Mesendoderm (in vitro differentiated cells): ENCODE results near the gene CFAP57.

Source experiments
- DNase-seq: peaks from one replicate; pipeline ENCODE4 v3.0.0; 2013
- H2AK5ac ChIP-seq: 2 replicates; pipeline ENCODE4 v1.6.1; 2013; ENCODE audit warnings: low read length, inconsistent platforms
- H2BK120ac ChIP-seq: 2 replicates; pipeline ENCODE4 v1.6.1; 2013; ENCODE audit warnings: low read depth, mild to moderate bottlenecking, low read length, moderate library complexity, mixed read lengths
- H2BK15ac ChIP-seq: replicated peaks from 2 replicates; pipeline ENCODE4 v1.6.1; 2013; ENCODE audit warnings: low read depth, mild to moderate bottlenecking, moderate library complexity
- H2BK5ac ChIP-seq: 2 replicates; pipeline ENCODE4 v1.6.1; 2013; ENCODE audit warnings: low read length, inconsistent platforms
- H3K18ac ChIP-seq: 2 replicates; pipeline ENCODE4 v1.6.1; 2013; ENCODE audit warnings: mild to moderate bottlenecking, low read length, mixed read lengths
- H3K23ac ChIP-seq: one replicate; pipeline ENCODE4 v1.6.1; 2013; ENCODE audit warnings: low read length
- H3K27ac ChIP-seq: 2 replicates; pipeline ENCODE4 v1.5.1; 2013; ENCODE audit warnings: low read depth, mild to moderate bottlenecking, inconsistent platforms, low read length, moderate library complexity
- H3K27me3 ChIP-seq: 2 replicates; pipeline ENCODE4 v1.6.1; 2013; ENCODE audit warnings: low read length, control low read depth, mild to moderate bottlenecking, inconsistent platforms; ENCODE audit not compliant: insufficient read depth, poor library complexity
- H3K36me3 ChIP-seq: 2 replicates; pipeline ENCODE4 v1.6.1; 2013; ENCODE audit warnings: low read length, inconsistent platforms; ENCODE audit not compliant: control insufficient read depth, insufficient read depth
- H3K4ac ChIP-seq: one replicate; pipeline ENCODE4 v1.6.1; 2013; ENCODE audit warnings: low read depth, mild to moderate bottlenecking, low read length, moderate library complexity
- H3K4me1 ChIP-seq: 2 replicates; pipeline ENCODE4 v1.6.1; 2013; ENCODE audit warnings: low read depth, low read length, inconsistent platforms; ENCODE audit not compliant: control insufficient read depth
- H3K4me2 ChIP-seq: 2 replicates; pipeline ENCODE4 v1.6.1; 2013; ENCODE audit warnings: low read length
- H3K4me3 ChIP-seq: 2 replicates; pipeline ENCODE4 v1.5.1; 2013; ENCODE audit warnings: mild to moderate bottlenecking, low read length
- H3K56ac ChIP-seq: one replicate; pipeline ENCODE4 v1.6.1; 2013; ENCODE audit warnings: low read length
- H3K79me1 ChIP-seq: 2 replicates; pipeline ENCODE4 v1.6.1; 2013; ENCODE audit warnings: low read length, inconsistent platforms
- H3K79me2 ChIP-seq: 2 replicates; pipeline ENCODE4 v1.6.1; 2013; ENCODE audit warnings: mild to moderate bottlenecking, low read length; ENCODE audit not compliant: control insufficient read depth, insufficient read depth
- H3K9ac ChIP-seq: 2 replicates; pipeline ENCODE4 v1.6.1; 2013; ENCODE audit warnings: low read length, inconsistent platforms
- H4K5ac ChIP-seq: one replicate; pipeline ENCODE4 v1.6.1; 2013; ENCODE audit warnings: low read length
- H4K8ac ChIP-seq: one replicate; pipeline ENCODE4 v1.6.1; 2013; ENCODE audit warnings: low read depth, mild to moderate bottlenecking, control low read depth, low read length, moderate library complexity
- WGBS: extraction: QIAGEN DNeasy Blood & Tissue Kit; methylation state at CpG from one replicate; pipeline ENCODE4 v1.1.7; 2013; ENCODE audit warnings: low lambda C conversion rate, missing lambda C conversion rate; ENCODE audit not compliant: insufficient coverage; ENCODE audit errors: extremely low coverage; 5-methylcytosine and 5-hydroxymethylcytosine counted together

The CFAP57 gene

GRCh38 chr1:43246466-43247213 lies 74.5 kb downstream of the CFAP57 start:
- H3K79me2 ChIP-seq = no peaks in the 10 kb centered on the region
- no peak overlapping the region for H2BK120ac ChIP-seq
- H3K56ac ChIP-seq = no peak overlapping the region
- H4K5ac ChIP-seq = no peak overlapping the region
- no peak for DNase-seq
- WGBS = no CpG with 5 or more reads among the region's 4 CpGs
- no peak overlapping the region for H3K4me3 ChIP-seq
- H3K18ac ChIP-seq = no peak overlapping the region
- H3K4me2 ChIP-seq = no peak overlapping the region
- no peak overlapping the region for H2AK5ac ChIP-seq
- no peaks in the 10 kb centered on the region for H3K4me1 ChIP-seq
- H3K79me1 ChIP-seq = no peaks in the 10 kb centered on the region
- H3K9ac ChIP-seq = no peak overlapping the region
- H3K23ac ChIP-seq = no peak overlapping the region
- H3K36me3 ChIP-seq = no peaks in the 10 kb centered on the region
- no peak overlapping the region for H2BK15ac ChIP-seq
- no peak overlapping the region for H2BK5ac ChIP-seq
- no peaks in the 10 kb centered on the region for H3K27me3 ChIP-seq
- H3K27ac ChIP-seq = no peak overlapping the region
- no peak overlapping the region for H3K4ac ChIP-seq
- no peak overlapping the region for H4K8ac ChIP-seq

- H2BK5ac ChIP-seq = no peak overlapping the region
- no peak overlapping the region for H3K9ac ChIP-seq
- no peak overlapping the region for H2BK120ac ChIP-seq
- WGBS = no CpG with 5 or more reads among the region's 6 CpGs
- no peak overlapping the region for H3K4me2 ChIP-seq
- H3K79me2 ChIP-seq = no peaks in the 10 kb centered on the region
- H3K27me3 ChIP-seq = no peaks in the 10 kb centered on the region
- no peak overlapping the region for H4K8ac ChIP-seq
- no peak overlapping the region for H3K18ac ChIP-seq
- H3K4ac ChIP-seq = no peak overlapping the region
- no peak overlapping the region for H2BK15ac ChIP-seq
- H3K23ac ChIP-seq = no peak overlapping the region
- no peak overlapping the region for H3K56ac ChIP-seq
- H4K5ac ChIP-seq = no peak overlapping the region
- no peak overlapping the region for H3K4me3 ChIP-seq
- H3K79me1 ChIP-seq = no peaks in the 10 kb centered on the region
- H3K36me3 ChIP-seq = no peaks in the 10 kb centered on the region
- no peaks in the 10 kb centered on the region for H3K4me1 ChIP-seq
- DNase-seq = no peak
- no peak overlapping the region for H3K27ac ChIP-seq
- H2AK5ac ChIP-seq = no peak overlapping the region
Observed at GRCh38 chr1:43247256-43247921, 75.3 kb downstream of the CFAP57 start.

- no peak overlapping the region for H3K18ac ChIP-seq
- no peak overlapping the region for H2BK15ac ChIP-seq
- H2BK120ac ChIP-seq = no peak overlapping the region
- no peak overlapping the region for H3K4me3 ChIP-seq
- no peak overlapping the region for H3K27ac ChIP-seq
- H4K8ac ChIP-seq = no peak overlapping the region
- no peaks in the 10 kb centered on the region for H3K79me1 ChIP-seq
- no peak overlapping the region for H3K4me2 ChIP-seq
- no peak for DNase-seq
- H3K27me3 ChIP-seq = no peaks in the 10 kb centered on the region
- H3K56ac ChIP-seq = no peak overlapping the region
- no peak overlapping the region for H3K9ac ChIP-seq
- H3K4me1 ChIP-seq = no peaks in the 10 kb centered on the region
- no peaks in the 10 kb centered on the region for H3K36me3 ChIP-seq
- no peak overlapping the region for H2AK5ac ChIP-seq
- no peaks in the 10 kb centered on the region for H3K79me2 ChIP-seq
- no peak overlapping the region for H3K23ac ChIP-seq
- H2BK5ac ChIP-seq = no peak overlapping the region
- no peak overlapping the region for H3K4ac ChIP-seq
- no peak overlapping the region for H4K5ac ChIP-seq
- no CpG with 5 or more reads among the region's 3 CpGs for WGBS
Observed at GRCh38 chr1:43250351-43250761, 78.2 kb downstream of the CFAP57 start.

GRCh38 chr1:43251024-43251423 lies 78.9 kb downstream of the CFAP57 start:
- Histone ChIP-seq H3K4me2 (no peak overlapping the region), H2BK120ac (no peak overlapping the region), H3K56ac (no peak overlapping the region), H3K4me1 (no peaks in the 10 kb centered on the region), H3K18ac (no peak overlapping the region), H2BK15ac (no peak overlapping the region), H4K8ac (no peak overlapping the region), H3K23ac (no peak overlapping the region), H3K79me1 (no peaks in the 10 kb centered on the region), H4K5ac (no peak overlapping the region), H3K4me3 (no peak overlapping the region), H3K9ac (no peak overlapping the region), H3K79me2 (no peaks in the 10 kb centered on the region), H2BK5ac (no peak overlapping the region), H2AK5ac (no peak overlapping the region), H3K36me3 (no peaks in the 10 kb centered on the region), H3K4ac (no peak overlapping the region), H3K27me3 (no peaks in the 10 kb centered on the region), H3K27ac (no peak overlapping the region)
- DNase-seq = no peak
- no CpG with 5 or more reads among the region's 5 CpGs for WGBS

GRCh38 chr1:43252225-43252624 lies 80.1 kb downstream of the CFAP57 start:
- no peak overlapping the region for H4K5ac ChIP-seq
- no peak overlapping the region for H2AK5ac ChIP-seq
- H2BK15ac ChIP-seq = no peak overlapping the region
- H3K79me2 ChIP-seq = no peaks in the 10 kb centered on the region
- H3K4ac ChIP-seq = no peak overlapping the region
- no peak overlapping the region for H3K4me3 ChIP-seq
- H2BK5ac ChIP-seq = no peak overlapping the region
- H3K18ac ChIP-seq = no peak overlapping the region
- no peak overlapping the region for H3K56ac ChIP-seq
- no peak overlapping the region for H4K8ac ChIP-seq
- H3K4me2 ChIP-seq = no peak overlapping the region
- H3K79me1 ChIP-seq = no peaks in the 10 kb centered on the region
- no peaks in the 10 kb centered on the region for H3K27me3 ChIP-seq
- no CpG with 5 or more reads among the region's 1 CpG for WGBS
- no peaks in the 10 kb centered on the region for H3K36me3 ChIP-seq
- no peak for DNase-seq
- no peak overlapping the region for H3K9ac ChIP-seq
- no peak overlapping the region for H3K23ac ChIP-seq
- no peak overlapping the region for H3K27ac ChIP-seq
- H2BK120ac ChIP-seq = no peak overlapping the region
- no peaks in the 10 kb centered on the region for H3K4me1 ChIP-seq
